GM21381 (cell line): ENCODE measurements around the gene WWP2.
"Not testable (repeated sequence)": the region's sequence is repeated elsewhere in the genome, so short reads cannot be mapped to it uniquely, and the experiment has no call there.

Source experiments
- ATAC-seq: cut with Tn5 transposase; IDR thresholded peaks from one replicate; pipeline ENCODE4 v1.9.1; 2021; ENCODE audit warnings: mild to moderate bottlenecking, moderate library complexity; ENCODE audit not compliant: unreplicated experiment

Gene WWP2

GRCh38 chr16:69939821-69940585, 177.9 kb downstream of the WWP2 start:
- no peak for ATAC-seq

- no peak for ATAC-seq
Measured at GRCh38 chr16:69940676-69941075, 178.5 kb downstream of the WWP2 start.

- ATAC-seq = no peak
Measured at GRCh38 chr16:69941251-69942098, 179.3 kb downstream of the WWP2 start.

DNA sequence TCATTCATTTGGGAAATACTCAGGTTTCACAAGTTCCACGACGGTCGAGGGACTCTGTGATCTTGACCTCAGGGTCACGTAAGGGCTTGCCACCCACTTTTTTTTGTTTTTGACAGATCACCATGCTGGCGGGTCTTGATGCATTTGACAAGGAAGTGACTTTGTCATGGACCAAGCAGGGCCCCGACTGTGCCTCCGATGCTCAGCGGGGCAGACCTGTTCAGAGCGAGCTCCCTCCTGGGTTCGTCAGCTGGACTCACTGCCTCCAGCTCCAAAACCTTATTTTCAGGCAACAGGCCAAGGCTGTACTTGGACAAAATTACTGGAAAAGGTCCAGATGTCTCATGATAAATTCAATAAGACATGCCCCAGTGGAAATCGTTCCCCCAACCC, 180.0 kb downstream of the WWP2 start:
- no peak for ATAC-seq

GRCh38 chr16:69942627-69943170, 180.6 kb downstream of the WWP2 start:
- no peak for ATAC-seq

DNA sequence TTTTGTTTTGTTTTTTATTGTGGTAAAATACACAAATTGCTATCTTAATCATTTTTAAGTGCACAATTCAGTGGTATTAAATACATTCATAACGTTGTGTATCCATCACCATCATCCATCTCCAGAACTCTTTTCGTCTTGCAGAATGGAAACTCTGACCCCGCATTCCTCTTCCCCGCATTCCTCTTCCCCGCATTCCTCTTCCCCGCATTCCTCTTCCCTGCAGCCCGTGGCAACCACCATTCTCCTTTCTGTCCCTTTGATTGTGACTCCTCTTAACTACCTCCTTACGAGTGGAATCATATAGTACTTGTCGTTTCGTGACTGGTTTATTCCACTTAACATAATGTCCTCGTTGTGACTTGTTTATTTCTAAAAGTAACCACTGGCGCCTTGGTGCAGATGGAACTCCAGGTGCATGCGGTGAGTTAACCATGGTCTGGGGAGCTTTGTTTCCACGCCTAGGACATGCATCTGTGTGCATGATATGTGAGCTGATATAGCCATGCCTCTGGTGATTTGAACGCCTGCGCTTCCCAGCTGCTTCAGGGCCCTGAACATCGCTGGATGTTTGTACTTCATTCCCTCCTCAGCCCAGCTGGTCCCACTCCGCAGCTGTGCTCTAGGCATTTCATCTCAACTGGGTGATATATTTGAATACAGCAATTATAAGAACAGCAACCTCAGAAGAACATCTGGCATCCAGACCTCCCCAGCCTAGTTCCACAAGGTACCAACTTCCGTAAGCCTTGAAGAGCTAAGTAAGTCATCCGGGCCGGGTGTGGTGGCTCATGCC, 181.3 kb downstream of the WWP2 start:
- not testable (repeated sequence) for ATAC-seq

DNA sequence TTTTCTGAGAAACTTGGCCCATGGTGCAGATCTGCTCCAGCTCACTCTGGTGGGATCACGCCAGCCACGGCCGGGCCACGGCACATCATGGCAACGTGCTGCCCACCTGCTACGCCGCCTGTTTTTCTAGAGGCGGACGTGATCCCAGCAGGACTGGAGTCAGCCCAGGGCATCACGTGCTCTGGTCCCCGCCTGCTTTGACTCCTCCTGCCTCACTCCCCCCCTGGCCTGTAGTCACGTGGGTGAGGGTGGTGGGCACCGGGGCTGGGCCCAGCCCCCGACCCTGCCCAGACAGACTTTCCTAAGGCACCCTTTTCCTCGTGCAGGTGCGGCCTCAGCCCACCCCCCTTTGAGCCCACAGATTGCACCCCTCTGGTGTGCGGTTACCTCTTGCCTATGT, 188.3 kb downstream of the WWP2 start:
- ATAC-seq = not testable (repeated sequence)

DNA sequence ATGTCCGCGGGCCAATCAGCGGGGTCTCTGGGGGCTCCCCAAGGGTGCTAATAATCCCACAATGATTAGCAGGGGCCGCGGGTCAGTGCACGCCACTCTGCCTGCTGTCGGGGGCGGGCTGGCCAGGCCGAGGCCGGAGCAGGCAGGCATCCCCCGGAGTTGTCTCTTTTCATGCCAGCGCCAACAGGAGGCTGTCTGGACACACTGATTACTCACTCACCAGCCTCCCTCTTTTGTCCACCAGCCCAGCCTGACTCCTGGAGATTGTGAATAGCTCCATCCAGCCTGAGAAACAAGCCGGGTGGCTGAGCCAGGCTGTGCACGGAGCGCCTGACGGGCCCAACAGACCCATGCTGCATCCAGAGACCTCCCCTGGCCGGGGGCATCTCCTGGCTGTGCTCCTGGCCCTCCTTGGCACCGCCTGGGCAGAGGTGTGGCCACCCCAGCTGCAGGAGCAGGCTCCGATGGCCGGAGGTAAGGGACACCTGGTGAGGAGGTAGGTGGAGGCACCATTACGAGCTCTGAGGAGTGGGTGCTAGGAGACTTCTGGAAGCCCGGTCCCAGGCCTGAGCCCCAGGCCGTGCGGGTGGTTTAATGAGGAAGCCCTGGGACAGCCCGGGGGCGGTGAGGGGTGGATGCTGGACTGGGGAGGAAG, 189.0 kb downstream of the WWP2 start, which contains the start of gene CLEC18A:
CLEC18A (plus strand) TSS at position 318 of the 655 bp plus-strand sequence; CDS start at position 351, 33 bp downstream.
- ATAC-seq = not testable (repeated sequence)

DNA sequence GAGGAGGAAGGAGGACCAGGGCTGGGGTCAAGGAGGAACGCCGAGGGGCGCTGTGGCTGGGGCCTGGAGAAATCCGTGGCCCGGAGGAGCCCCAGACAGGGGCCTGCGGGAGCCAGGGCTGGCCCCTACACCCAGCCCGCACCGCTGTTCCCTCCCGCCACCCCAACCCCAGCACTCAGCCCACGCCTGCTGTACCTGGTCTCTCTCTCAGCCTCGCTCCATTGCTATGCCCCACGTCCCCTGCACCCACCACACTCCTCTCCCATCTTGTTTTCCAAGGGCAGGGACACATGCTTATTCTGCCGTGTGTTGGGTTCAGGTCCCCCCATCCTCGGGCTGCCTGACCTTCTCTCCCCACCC, 189.5 kb downstream of the WWP2 start:
- not testable (repeated sequence) for ATAC-seq

DNA sequence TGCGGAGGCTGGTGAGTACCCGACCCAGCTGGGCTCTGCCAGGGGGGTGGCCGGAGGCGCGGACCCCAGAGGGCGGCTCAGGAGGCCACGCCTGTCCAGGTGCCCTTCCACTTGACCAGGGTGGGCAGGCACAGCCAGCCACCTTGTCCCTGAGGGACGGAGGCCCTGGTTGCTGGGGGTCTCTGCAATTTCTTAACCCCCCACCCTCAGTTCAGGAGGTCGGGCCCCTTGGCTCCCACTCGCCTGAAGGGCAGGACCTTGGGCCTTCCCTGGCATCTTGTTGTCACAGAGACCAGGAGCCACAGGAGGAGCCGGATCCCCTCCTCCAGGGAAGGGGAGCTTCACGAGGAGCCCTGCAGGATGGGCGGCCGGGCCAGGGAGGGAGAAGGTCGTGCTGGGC, 190.0 kb downstream of the WWP2 start:
- not testable (repeated sequence) for ATAC-seq

- not testable (repeated sequence) for ATAC-seq
Measured at GRCh38 chr16:69952572-69953355, 190.6 kb downstream of the WWP2 start.

- not testable (repeated sequence) for ATAC-seq
Measured at GRCh38 chr16:69954241-69954640, 192.1 kb downstream of the WWP2 start.

GRCh38 chr16:69963312-69963711, 201.2 kb downstream of the WWP2 start:
- ATAC-seq = not testable (repeated sequence)

- ATAC-seq = not testable (repeated sequence)
Measured at GRCh38 chr16:69964960-69965660, 203.0 kb downstream of the WWP2 start.

DNA sequence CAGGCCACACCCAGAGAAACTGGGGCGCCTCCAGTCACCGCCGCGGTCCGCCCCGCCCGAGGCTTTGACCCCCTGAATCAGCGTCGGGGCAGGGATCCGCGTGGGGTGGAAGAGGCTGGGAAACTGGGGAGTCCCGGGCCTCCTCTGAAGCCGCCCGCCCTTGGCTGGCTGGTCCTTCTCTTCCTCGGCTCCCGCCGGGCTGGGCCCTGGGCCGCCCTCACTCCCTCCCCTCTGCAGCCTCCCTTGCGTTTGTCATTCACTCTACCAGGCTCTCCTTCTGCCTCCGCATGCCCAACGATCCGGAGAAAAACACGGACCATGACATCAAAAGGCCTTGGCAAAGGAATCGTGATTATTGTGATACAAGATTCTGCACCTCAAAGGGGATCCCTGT, 203.5 kb downstream of the WWP2 start:
- ATAC-seq = not testable (repeated sequence)

DNA sequence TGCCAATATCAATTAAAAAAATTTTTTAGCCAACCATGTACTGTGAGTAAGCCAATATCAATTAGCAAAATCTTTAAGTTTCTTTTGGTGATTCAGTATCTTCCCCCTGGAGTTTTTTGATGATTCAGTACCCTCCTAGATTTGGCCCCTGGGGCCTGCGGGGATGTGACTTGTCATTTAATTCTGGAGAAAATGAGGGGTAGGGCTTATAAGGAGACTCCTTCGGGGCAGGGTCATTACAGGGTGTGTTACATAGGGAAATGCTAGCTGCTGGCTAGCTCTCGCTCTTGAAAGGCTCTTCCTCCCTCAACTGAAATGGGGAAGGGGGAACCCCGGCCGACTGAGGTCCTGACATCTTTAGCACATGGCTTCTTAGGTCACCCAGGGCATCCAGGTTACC, 205.6 kb downstream of the WWP2 start:
- not testable (repeated sequence) for ATAC-seq

DNA sequence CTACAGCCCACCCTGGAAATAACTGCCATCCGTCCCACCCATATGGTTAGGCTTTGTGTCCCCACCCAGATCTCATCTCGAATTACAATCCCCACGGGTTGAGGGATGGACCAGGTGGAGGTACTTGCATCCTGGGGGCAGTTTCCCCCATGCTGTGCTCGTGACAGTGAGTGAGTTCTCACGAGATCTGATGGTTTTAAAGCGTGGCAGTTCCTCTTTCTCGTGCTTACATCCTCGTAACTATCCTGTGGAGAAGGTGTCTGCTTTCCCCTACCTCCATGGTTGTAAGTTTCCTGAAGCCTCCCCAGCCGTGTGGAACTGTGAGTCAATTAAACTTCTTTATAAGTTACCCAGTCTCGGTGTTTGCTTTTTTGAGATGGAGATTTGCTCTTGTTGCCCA, 206.0 kb downstream of the WWP2 start:
- ATAC-seq = not testable (repeated sequence)

DNA sequence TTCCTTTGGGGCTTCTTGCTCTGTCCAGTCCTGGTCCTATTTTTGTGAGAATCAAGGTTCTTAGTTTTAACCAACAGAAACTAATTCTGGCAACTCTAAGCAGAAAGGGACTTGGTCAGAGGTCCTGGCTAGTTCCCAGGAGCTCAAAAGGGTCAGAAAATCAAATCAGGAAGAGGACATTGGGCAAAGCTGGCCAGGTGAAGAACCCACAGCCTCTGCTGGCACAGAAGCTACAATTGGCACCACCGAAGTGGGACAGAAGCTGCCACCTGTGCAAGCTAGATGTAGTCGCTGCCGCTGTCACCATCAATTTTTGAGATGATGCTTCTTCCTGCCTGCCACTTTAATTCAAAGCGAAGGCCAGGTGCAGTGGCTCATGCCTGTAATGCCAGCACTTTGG, 207.5 kb downstream of the WWP2 start:
- not testable (repeated sequence) for ATAC-seq

DNA sequence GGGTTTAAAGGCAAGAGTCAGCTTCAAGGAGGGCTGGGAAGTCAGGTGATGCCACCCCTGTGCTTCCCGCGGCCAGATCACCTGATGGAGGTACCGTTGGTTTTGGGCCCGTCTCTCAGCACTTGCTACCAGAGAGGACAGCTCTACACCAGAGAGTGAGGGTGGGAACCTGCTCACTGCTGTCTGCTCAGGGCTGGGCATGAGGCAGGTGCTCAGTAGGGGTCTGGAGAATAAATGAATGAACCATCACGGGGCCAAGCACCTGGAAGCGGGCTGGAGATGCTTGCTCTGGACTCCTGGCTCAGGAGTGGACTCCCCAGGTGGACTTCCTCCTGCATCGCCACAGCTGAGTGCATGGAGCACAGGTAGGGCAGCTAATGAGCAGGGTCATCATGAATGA, 210.0 kb downstream of the WWP2 start:
- ATAC-seq = not testable (repeated sequence)
